Measurements from ENCODE around the gene PJA1.
A peak's percentile ranks its signal among the peaks of the same experiment; 100 is the strongest.

PJA1 gene

GRCh38 chrX:69163936-69164741 is 1.1 kb downstream of the PJA1 start:
- DNase-seq = peak in 1 of 2 donors; percentile 19

- no peak for DNase-seq
Measured at GRCh38 chrX:69162361-69162865, 2.8 kb downstream of the PJA1 start.

DNA sequence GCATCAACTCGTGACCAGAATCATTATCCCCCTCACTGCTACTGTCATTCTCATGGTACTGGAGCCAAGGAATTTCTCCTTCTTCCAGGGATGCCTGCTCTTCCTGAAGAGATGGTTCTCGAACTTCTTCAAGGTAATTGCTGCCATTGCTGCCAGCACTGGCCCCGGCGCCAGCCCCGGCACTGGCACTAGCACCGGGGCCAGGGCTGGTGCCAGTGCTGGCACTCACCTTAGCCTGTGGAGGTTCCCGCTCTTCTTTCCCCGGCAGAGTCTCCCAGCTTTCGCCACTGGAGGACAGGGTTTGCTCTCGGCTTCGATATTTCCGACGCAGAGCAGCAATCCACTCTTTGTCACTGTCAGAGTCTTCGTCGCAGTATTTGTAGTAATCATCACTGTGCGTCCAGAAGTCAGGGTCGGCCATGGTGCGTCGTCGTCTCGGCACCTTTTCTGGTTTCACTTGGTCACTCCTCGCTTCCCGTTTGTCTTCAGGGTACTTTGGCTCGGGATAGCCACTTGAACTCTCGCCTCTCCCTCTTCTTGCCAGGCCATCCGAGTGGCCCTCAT is 3.4 kb downstream of the PJA1 start:
- no peak for DNase-seq

DNA sequence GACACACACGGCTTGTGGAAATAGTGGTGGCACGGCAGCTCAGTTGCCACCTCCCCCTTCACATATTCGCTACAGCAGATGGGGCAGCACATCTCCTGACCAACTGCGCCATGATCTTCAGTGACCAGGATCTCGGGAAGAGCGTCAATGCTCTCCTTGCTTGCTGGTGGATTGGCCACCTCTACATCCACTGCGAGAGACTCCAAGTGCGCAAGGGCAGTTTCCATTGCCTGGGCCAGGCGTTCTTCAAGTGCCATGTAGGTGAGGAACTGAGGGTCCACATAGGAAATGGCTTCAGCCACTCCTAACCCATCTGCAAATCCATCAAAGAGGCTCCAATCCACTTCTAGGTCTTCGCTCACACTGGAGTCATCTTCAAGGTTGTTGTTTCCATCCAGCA is 3.9 kb downstream of the PJA1 start:
- DNase-seq = no peak

DNA sequence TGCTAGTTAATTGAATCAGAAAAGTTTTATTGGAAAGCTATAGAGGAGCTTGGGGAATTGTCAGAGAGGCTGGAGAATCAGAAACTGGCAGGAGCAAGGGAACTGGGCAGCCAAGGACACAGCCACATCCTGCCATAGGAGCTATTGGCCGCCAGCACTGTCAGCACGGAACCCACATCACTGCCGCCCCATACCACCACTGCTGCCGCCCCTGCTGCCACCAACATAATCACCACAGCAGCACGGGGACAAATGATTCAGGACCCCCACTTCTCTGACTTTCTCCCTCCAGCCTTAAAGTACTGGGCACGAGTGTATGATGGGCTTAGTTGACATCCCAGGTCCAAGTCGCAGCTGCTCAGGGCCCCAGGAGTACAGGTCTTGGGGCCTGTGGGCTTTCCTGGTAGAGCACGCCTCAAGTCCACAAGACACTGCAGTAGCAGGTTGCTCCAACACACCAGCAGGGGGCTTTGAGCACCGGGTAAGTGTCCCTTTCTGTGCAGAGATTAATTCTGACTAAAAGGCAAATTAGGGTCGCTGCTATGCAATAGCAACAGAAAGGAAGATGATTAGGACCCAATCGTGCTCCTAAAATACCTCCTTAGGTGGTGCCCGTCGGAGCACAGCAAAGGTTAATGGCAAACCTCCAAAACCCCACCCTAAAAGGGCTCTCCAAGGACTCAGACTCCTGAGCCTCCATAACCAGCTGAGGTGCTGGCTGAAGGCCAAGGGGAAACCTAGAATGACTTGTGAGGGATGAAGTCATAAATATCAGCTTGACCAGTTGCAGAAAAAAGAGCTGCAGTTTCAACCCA is 6.9 kb downstream of the PJA1 start:
- no peak for DNase-seq

DNA sequence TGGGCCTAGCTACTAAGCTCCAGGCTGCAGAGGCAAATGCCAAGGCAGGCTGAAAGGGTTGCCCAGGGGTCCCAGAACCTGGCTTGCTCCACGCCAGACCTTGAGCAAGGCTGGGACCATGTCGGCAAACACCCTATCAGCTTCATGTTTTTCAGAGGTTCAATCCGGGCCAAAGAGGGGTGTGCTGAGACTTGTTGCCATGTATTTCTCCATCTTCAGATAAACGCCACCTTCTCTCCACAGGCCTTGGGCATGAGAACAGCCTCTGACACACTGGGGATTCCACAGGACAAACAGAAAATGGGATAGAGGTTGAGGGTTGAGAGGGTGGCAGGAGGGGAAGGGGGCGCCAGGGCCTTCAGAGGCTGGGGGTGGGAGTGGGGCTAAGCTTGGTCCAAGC is 8.6 kb downstream of the PJA1 start:
- DNase-seq = no peak

GRCh38 chrX:69155786-69156520 is 9.3 kb downstream of the PJA1 start:
- no peak for DNase-seq

DNA sequence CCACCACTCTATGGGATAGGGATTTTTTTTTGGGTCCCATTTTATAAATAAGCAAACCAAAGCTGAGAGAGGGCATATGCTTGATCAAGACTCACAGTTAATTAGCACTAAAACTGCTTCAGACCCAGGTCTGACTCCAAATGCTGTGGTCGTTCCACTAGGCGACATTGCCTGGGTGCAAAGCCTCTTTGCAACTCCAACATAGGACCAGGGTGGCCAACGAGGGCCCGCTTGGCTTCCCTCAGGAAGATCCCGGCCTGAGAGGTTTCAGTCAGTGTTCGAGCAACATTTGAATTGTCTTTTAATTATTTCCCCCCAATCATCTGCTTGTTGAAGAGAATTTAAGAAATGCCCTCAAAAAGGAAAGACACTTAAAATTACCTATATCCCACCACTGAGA is 11.2 kb downstream of the PJA1 start:
- no peak for DNase-seq

- DNase-seq = peak; percentile 68 to 70
Measured at GRCh38 chrX:69153060-69153730, 12.1 kb downstream of the PJA1 start.

GRCh38 chrX:69152417-69152841 is 12.8 kb downstream of the PJA1 start:
- peak in 1 of 2 donors; percentile 22 for DNase-seq

- DNase-seq = no peak
Measured at GRCh38 chrX:69151866-69152284, 13.4 kb downstream of the PJA1 start.

DNA sequence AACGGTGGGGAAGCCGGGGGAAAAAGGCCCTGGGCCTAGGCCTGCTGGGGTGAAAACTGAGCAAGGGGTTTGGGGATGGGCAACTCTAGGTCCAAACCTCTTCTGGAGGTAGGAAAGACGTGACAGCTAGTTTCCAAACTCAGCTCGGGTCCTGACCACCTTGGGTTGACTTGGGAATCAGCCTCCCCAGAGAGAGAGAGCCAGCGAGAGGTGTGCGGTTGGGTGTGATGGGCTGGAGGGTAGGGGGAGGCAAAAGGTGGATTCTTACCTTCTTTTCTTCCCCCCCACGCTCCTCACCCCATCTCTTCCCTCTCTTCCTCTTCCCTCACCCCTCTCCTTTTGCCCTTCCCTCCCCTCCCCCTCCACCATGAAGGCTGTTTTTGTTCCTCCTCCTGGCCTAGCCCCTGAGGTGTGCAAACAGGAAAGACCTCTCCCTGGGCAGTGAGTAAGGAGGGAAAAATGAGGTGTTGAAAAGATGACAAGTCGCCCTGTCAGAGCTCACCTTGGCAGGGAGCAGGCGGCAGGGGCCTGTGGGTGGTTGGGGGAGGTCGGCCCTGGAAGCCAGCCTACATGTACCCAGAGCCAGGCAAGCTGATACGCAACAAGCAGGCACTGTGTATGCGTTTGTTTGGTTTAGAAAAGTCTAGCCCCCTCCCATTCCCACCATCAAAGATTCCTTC is 14.8 kb downstream of the PJA1 start:
- no peak for DNase-seq

GRCh38 chrX:69149466-69150280 is 15.6 kb downstream of the PJA1 start:
- no peak for DNase-seq

- no peak for DNase-seq
Measured at GRCh38 chrX:69148946-69149345, 16.3 kb downstream of the PJA1 start.

GRCh38 chrX:69146739-69147138 is 18.5 kb downstream of the PJA1 start:
- DNase-seq = no peak

GRCh38 chrX:69145714-69146113 is 19.5 kb downstream of the PJA1 start:
- no peak for DNase-seq

DNA sequence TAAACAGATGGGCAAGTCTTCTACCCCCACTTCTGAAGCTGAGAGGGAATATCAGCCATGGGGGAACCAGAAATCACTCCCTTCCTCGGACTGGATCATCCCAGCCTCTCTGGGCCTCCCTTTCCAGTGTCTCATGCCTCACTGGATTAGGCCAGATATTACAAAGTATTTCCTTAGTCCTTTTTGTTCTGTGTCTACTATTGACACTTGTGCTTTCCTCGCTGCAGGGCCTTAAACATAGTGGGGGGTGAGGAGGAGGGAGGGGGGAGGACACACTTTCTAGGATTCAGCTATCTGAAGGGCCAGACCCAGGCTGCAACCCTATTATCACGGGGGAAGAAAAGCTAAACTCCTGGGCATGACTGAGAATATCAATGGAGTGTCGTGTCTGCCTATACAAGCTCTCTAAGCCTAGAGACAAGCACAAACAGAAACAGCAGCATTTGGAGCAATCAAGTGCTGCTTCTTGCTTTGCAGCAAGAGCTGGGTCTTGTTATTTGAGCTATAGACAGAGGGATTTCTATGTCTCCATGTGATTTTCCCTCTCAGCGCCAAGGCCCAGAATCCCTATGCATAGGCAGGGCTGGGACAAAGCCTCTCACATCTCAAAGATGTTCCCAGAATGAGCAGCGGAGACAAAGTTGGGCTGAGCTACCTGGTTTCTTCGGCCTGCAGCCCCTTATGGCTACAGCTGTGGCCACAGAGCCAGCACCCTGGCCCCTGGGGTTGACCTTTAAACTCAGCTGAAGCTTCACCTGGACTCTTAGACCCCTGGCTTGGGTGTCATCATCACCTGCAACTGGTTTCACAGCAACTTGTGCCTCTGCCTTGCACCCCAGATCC is 20.2 kb downstream of the PJA1 start:
- no peak for DNase-seq

DNA sequence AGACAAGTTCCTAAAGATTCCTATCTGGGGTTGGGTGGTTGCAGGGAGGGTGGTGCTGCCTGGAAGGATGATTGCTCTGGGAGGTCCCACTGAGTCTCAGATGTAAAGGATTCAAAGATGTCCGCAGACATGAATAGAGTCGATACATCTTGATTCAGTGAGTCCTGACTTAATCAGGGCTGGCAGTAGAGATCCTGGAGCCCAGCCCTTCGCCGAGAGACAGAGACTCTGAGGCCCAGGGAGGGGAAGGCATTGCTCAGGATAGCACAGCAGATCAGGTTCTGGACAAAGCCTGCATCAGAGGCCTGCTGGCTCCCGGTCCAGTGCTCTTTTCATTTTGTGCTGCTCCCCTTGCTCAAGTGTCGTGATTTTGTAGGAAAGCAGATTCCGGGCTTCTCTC is 21.7 kb downstream of the PJA1 start:
- DNase-seq = no peak

- no peak for DNase-seq
Measured at GRCh38 chrX:69142788-69143469, 22.3 kb downstream of the PJA1 start.

Data from hippocampal formation (tissue), 2 donors.